GM21381 (cell line): ENCODE data around the gene CPAMD8.

ENCODE experiments used
- ATAC-seq: cut with Tn5 transposase; IDR thresholded peaks from one replicate; pipeline ENCODE4 v1.9.1; 2021; ENCODE audit warnings: mild to moderate bottlenecking, moderate library complexity; ENCODE audit not compliant: unreplicated experiment

Gene CPAMD8

GRCh38 chr19:17026706-17027534 is at the start of gene CPAMD8:
TSS of gene CPAMD8 (minus strand) at chr19:17026810. CDS start at chr19:17026642, 168 bp downstream.
- ATAC-seq, result no peak

GRCh38 chr19:17075864-17076542 is 49.4 kb upstream of the CPAMD8 start:
- ATAC-seq, result no peak

- ATAC-seq, result peak; percentile 78
These were observed 48.6 kb upstream of the CPAMD8 start, which contains the start of the genes HAUS8 and MYO9B for GRCh38 chr19:17075035-17075863. TSS of gene HAUS8 (minus strand) at chr19:17075452. CDS start at chr19:17075422, 30 bp downstream. TSS of gene MYO9B (plus strand) at chr19:17075777. CDS start at chr19:17101718, 25,941 bp downstream.

GRCh38 chr19:17074634-17075034 is 48.0 kb upstream of the CPAMD8 start:
- ATAC-seq, result no peak

- no peak for ATAC-seq
These were observed 47.4 kb upstream of the CPAMD8 start for GRCh38 chr19:17073869-17074633.

GRCh38 chr19:17070912-17071311 is 44.3 kb upstream of the CPAMD8 start:
- ATAC-seq, result no peak

GRCh38 chr19:17070421-17070820 is 43.8 kb upstream of the CPAMD8 start:
- no peak for ATAC-seq

GRCh38 chr19:17069193-17069592 is 42.6 kb upstream of the CPAMD8 start:
- ATAC-seq, result no peak

- no peak for ATAC-seq
These were observed 36.8 kb upstream of the CPAMD8 start for GRCh38 chr19:17063428-17063827.

GRCh38 chr19:17061691-17062090 is 35.1 kb upstream of the CPAMD8 start:
- no peak for ATAC-seq

GRCh38 chr19:17061205-17061604 is 34.6 kb upstream of the CPAMD8 start:
- no peak for ATAC-seq

- no peak for ATAC-seq
These were observed 34.2 kb upstream of the CPAMD8 start for GRCh38 chr19:17060802-17061201.

- ATAC-seq, result no peak
These were observed 31.6 kb upstream of the CPAMD8 start for GRCh38 chr19:17058236-17058635.

- no peak for ATAC-seq
These were observed 29.0 kb upstream of the CPAMD8 start for GRCh38 chr19:17055636-17056035.

GRCh38 chr19:17054746-17055145 is 28.1 kb upstream of the CPAMD8 start:
- ATAC-seq, result no peak

- no peak for ATAC-seq
These were observed 25.8 kb upstream of the CPAMD8 start for GRCh38 chr19:17052439-17052838.

- no peak for ATAC-seq
These were observed 23.2 kb upstream of the CPAMD8 start for GRCh38 chr19:17049711-17050280.

- no peak for ATAC-seq
These were observed 22.4 kb upstream of the CPAMD8 start for GRCh38 chr19:17048885-17049453.

GRCh38 chr19:17045907-17046502 is 19.4 kb upstream of the CPAMD8 start:
- no peak for ATAC-seq
